Spleen (tissue), 11 donors: Measurements from ENCODE around the gene KRT34. TPM values are rescaled to one million over a fixed set of nuclear protein-coding genes. Genes with fewer than 3 reads are reported as not detected.

Experiments used
- DNase-seq: peaks from one replicate; pipeline ENCODE4 v3.0.0-alpha.2; 2020
- H3K27ac ChIP-seq, 8 donors: fragments of 200-600 bp; sonication (generic) in 7 of 8; 1 replicate in 4 of 8; 2 replicates in 4 of 8; pipeline versions ENCODE4 v1.5.0 to v1.8.0; 2016 to 2021; ENCODE audit warnings: inconsistent platforms in 4 of 8, mild to moderate bottlenecking in 4 of 8, moderate library complexity in 1 of 8
- H3K27me3 ChIP-seq, 7 donors: fragments of 200-600 bp; sonication (generic) in 6 of 7; replicated peaks in 1 of 7; 1 replicate in 4 of 7; 2 replicates in 3 of 7; pipeline versions ENCODE4 v1.5.0 to v1.8.0; 2016 to 2021; ENCODE audit warnings: inconsistent platforms in 3 of 7, mild to moderate bottlenecking in 1 of 7
- H3K36me3 ChIP-seq, 6 donors: fragments of 200-600 bp; sonication (generic) in 5 of 6; 1 replicate in 4 of 6; 2 replicates in 2 of 6; pipeline versions ENCODE4 v1.5.0 to v1.8.0; 2016 to 2021; ENCODE audit warnings: inconsistent platforms in 2 of 6
- H3K4me1 ChIP-seq, 6 donors: fragments of 200-600 bp; sonication (generic) in 5 of 6; 1 replicate in 3 of 6; 2 replicates in 3 of 6; pipeline versions ENCODE4 v1.5.0 to v1.8.0; 2016 to 2021; ENCODE audit warnings: inconsistent platforms in 3 of 6
- H3K4me3 ChIP-seq, 8 donors: fragments of 200-600 bp; sonication (generic) in 7 of 8; 1 replicate in 4 of 8; 2 replicates in 4 of 8; pipeline versions ENCODE4 v1.5.0 to v1.8.0; 2016 to 2021; ENCODE audit warnings: inconsistent platforms in 4 of 8, mild to moderate bottlenecking in 4 of 8, moderate library complexity in 2 of 8
- H3K9me3 ChIP-seq, 8 donors: fragments of 200-600 bp; sonication (generic) in 7 of 8; 1 replicate in 4 of 8; 2 replicates in 4 of 8; pipeline versions ENCODE4 v1.5.0 to v1.8.0; 2016 to 2021; ENCODE audit warnings: inconsistent platforms in 4 of 8
- POLR2A ChIP-seq, 3 donors: fragments of 450-650 bp; IDR thresholded peaks; one replicate each; pipeline ENCODE4 v1.5.1; 2017; ENCODE audit warnings: antibody characterized with exemption in 3 of 3, mild to moderate bottlenecking in 1 of 3
- POLR2AphosphoS5 ChIP-seq, 3 donors: sonication (generic); formaldehyde crosslinking; IDR thresholded peaks; one replicate each; pipeline ENCODE4 v1.5.1; 2017; ENCODE audit warnings: antibody characterized with exemption in 3 of 3
- WGBS, 5 donors: extraction: QIAGEN DNeasy Blood & Tissue Kit in 3 of 5; methylation state at CpG; one replicate each; pipeline versions ENCODE4 v1.1.5 to v1.1.7; 2013 to 2018; 5-methylcytosine and 5-hydroxymethylcytosine counted together
- intact Hi-C: fragments of 100-400 bp; cut with DNase I; formaldehyde crosslinking; loops from one replicate; pipeline ENCODE4 v1.15.0; 2023; ENCODE audit warnings: low total_unique reads
- polyA plus RNA-seq, 3 donors: library from polyadenylated mRNA; stranded (reverse); fragments of 200-250 nt; gene quantifications; one replicate each; pipeline ENCODE4 v1.2.1, GENCODE V29; 2013
- total RNA-seq, 7 donors: library from RNA; depleted of rRNA in 3 of 7; stranded (reverse); fragments of >200 nt in 3 of 7; fragmentation: NEBNext Ultra II Directional in 4 of 7; extraction: Animal tissue kit (Norgen Biotek cat#: 25700) in 4 of 7; gene quantifications; one replicate each; pipeline versions ENCODE4 v1.1.0 to v1.2.1, GENCODE V29; 2016 to 2021
- TF ChIP-seq, protein P1 (sequence below), 11 experiments: fragments of 200-600 bp in 7 of 11; fragments of 450-650 bp in 4 of 11; sonication (generic) in 4 of 11; IDR thresholded peaks in 8 of 11; conservative IDR thresholded peaks in 3 of 11; 1 replicate in 7 of 11; 2 replicates in 4 of 11; pipeline versions ENCODE4 v1.4.0 to v1.8.0; 2016 to 2021; ENCODE audit warnings: antibody characterized with exemption in 11 of 11, inconsistent platforms in 4 of 11, mild to moderate bottlenecking in 1 of 11
- donor health status: healthy with polysubstance abuse.
- donor health status: DM: no; HTN: no; CAD: no; lungs with moderate emphysema.
- donor health status: DM: no; HTN: no; CAD: no.
- donor health status: Bipolar disorder and iron deficiency.
- donor health status: healthy.
- donor health status: DM: no; HTN: no; CAD: no.
- donor health status: DM: yes; HTN: yes; CAD: no.

Gene KRT34
- total and polyA plus RNA-seq, 10 donors, result not detected

GRCh38 chr17:41403404-41404023 is 21.4 kb upstream of the KRT34 start:
- Histone ChIP-seq H3K4me3 (no peak overlapping the region), H3K36me3 (no peaks in the 10 kb centered on the region), H3K4me1 (no peaks in the 10 kb centered on the region), H3K27me3 (peaks cover 0 to 12% (median 0%) of the 10 kb centered on the region in 7 donors), H3K27ac (no peak overlapping the region), H3K9me3 (no peaks in the 10 kb centered on the region)
- WGBS, 5 donors, result 67 to 76% (median 70%) methylated on average over 4 of the region's 4 CpGs
- no peak for DNase-seq
- intact Hi-C loops, result no loop called here
- TF ChIP-seq, protein P1, sequence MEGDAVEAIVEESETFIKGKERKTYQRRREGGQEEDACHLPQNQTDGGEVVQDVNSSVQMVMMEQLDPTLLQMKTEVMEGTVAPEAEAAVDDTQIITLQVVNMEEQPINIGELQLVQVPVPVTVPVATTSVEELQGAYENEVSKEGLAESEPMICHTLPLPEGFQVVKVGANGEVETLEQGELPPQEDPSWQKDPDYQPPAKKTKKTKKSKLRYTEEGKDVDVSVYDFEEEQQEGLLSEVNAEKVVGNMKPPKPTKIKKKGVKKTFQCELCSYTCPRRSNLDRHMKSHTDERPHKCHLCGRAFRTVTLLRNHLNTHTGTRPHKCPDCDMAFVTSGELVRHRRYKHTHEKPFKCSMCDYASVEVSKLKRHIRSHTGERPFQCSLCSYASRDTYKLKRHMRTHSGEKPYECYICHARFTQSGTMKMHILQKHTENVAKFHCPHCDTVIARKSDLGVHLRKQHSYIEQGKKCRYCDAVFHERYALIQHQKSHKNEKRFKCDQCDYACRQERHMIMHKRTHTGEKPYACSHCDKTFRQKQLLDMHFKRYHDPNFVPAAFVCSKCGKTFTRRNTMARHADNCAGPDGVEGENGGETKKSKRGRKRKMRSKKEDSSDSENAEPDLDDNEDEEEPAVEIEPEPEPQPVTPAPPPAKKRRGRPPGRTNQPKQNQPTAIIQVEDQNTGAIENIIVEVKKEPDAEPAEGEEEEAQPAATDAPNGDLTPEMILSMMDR (IDR thresholded peaks at IDR 0.05 in 8 of 11, conservative IDR thresholded peaks at IDR 0.05 in 3 of 11), result no peak
- TF ChIP-seq POLR2AphosphoS5 (IDR thresholded peaks at IDR 0.05), result no peak
- TF ChIP-seq POLR2A (IDR thresholded peaks at IDR 0.05), result no peak

DNA sequence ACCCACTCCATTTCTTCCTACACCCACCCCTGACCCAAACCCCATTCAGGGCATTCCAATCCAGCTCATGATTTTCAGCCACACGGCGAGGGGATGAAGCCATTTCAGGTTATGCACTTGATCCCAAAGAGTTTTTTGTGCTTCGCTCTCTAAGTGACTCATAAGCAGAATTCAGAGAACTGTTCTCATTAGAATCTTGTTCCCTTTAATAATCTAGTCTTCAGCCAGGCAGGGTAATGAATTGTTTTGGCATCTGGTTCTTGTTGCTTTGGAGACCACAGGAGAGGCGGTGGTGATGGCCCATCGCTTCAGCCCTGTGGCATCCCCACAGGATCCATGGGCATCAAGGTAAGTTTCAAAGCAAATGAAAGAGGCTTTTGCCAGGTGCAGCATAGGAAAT is 20.1 kb upstream of the KRT34 start:
- intact Hi-C loops, result no loop called here
- peaks cover 0 to 7% (median 0%) of the 10 kb centered on the region in 7 donors for H3K27me3 ChIP-seq
- no peak overlapping the region for H3K27ac ChIP-seq
- H3K4me3 ChIP-seq, result no peak overlapping the region
- no peak for DNase-seq
- no peaks in the 10 kb centered on the region for H3K4me1 ChIP-seq
- no peaks in the 10 kb centered on the region for H3K36me3 ChIP-seq
- H3K9me3 ChIP-seq, result no peaks in the 10 kb centered on the region
- WGBS, 5 donors, result 88 to 98% (median 94%) methylated on average over 5 of the region's 5 CpGs
- TF ChIP-seq POLR2AphosphoS5 (IDR thresholded peaks at IDR 0.05) (no peak), POLR2A (IDR thresholded peaks at IDR 0.05) (no peak)
- TF ChIP-seq, protein P1 (IDR thresholded peaks at IDR 0.05 in 8 of 11, conservative IDR thresholded peaks at IDR 0.05 in 3 of 11), result no peak

- WGBS, 5 donors, result 83 to 93% (median 88%) methylated on average over 16 of the region's 16 CpGs
- H3K4me3 ChIP-seq, result no peak within 1 kb of the TSS
- intact Hi-C loops, result no loop called here
- H3K27me3 ChIP-seq, result peaks cover 0 to 7% (median 0%) of the 10 kb centered on the region in 7 donors
- DNase-seq, result no peak
- no peaks in the 10 kb centered on the region for H3K4me1 ChIP-seq
- TF ChIP-seq POLR2AphosphoS5 (IDR thresholded peaks at IDR 0.05) (no peak), POLR2A (IDR thresholded peaks at IDR 0.05) (no peak)
- TF ChIP-seq, protein P1 (IDR thresholded peaks at IDR 0.05 in 8 of 11, conservative IDR thresholded peaks at IDR 0.05 in 3 of 11), result no peak
- H3K36me3 ChIP-seq, result no peaks in the 10 kb centered on the region
- H3K9me3 ChIP-seq, result no peaks in the 10 kb centered on the region
- no peak within 1 kb of the TSS for H3K27ac ChIP-seq
Measured at GRCh38 chr17:41396996-41397660, 15.0 kb upstream of the KRT34 start, which contains the start of gene KRT31. TSS of gene KRT31 (minus strand) at chr17:41397608. CDS start at chr17:41397539, 69 bp downstream.

- intact Hi-C loops, result no loop called here
- Histone ChIP-seq H3K27ac (no peak overlapping the region), H3K27me3 (peaks cover 0 to 8% (median 0%) of the 10 kb centered on the region in 7 donors), H3K36me3 (no peaks in the 10 kb centered on the region), H3K4me1 (no peaks in the 10 kb centered on the region), H3K4me3 (no peak overlapping the region), H3K9me3 (no peaks in the 10 kb centered on the region)
- DNase-seq, result no peak
- WGBS, 5 donors, result 91 to 95% (median 93%) methylated on average over 7 of the region's 7 CpGs
- TF ChIP-seq POLR2A (IDR thresholded peaks at IDR 0.05) (no peak), POLR2AphosphoS5 (IDR thresholded peaks at IDR 0.05) (no peak)
- TF ChIP-seq, protein P1 (IDR thresholded peaks at IDR 0.05 in 8 of 11, conservative IDR thresholded peaks at IDR 0.05 in 3 of 11), result no peak
Measured at GRCh38 chr17:41396340-41396739, 14.2 kb upstream of the KRT34 start.
